Esophagus muscularis mucosa (tissue), 4 donors: Measurements from ENCODE around the gene SAC3D1. TPM values are rescaled to one million over a fixed set of nuclear protein-coding genes. Genes with fewer than 3 reads are reported as not detected.

Experiments used
- DNase-seq: peaks from one replicate; pipeline ENCODE4 v3.0.0-alpha.2; 2017; ENCODE audit errors: extremely low spot score
- H3K27ac ChIP-seq, 4 donors: fragments of 200-600 bp; sonication (generic); replicated peaks in 1 of 4; 1 replicate in 3 of 4; 2 replicates in 1 of 4; pipeline ENCODE4 v1.5.1; 2016 to 2019; ENCODE audit warnings: mild to moderate bottlenecking in 1 of 4
- H3K27me3 ChIP-seq, 4 donors: fragments of 200-600 bp; sonication (generic); one replicate each; pipeline versions ENCODE4 v1.5.1 to v1.6.0; 2016 to 2019
- H3K36me3 ChIP-seq, 4 donors: fragments of 200-600 bp; sonication (generic); one replicate each; pipeline ENCODE4 v1.5.1; 2016 to 2019
- H3K4me1 ChIP-seq, 4 donors: fragments of 200-600 bp; sonication (generic); one replicate each; pipeline ENCODE4 v1.5.1; 2016 to 2019
- H3K4me3 ChIP-seq, 4 donors: fragments of 200-600 bp; sonication (generic); 1 replicate in 2 of 4; 2 replicates in 2 of 4; pipeline ENCODE4 v1.5.1; 2016 to 2019; ENCODE audit warnings: mild to moderate bottlenecking in 4 of 4, moderate library complexity in 1 of 4
- H3K9me3 ChIP-seq, 4 donors: fragments of 200-600 bp; sonication (generic); 1 replicate in 3 of 4; 2 replicates in 1 of 4; pipeline ENCODE4 v1.5.1; 2016 to 2019
- EP300 ChIP-seq: sonication (generic); formaldehyde crosslinking; IDR thresholded peaks from one replicate; pipeline ENCODE4 v1.6.1; 2017; ENCODE audit warnings: antibody characterized with exemption
- POLR2A ChIP-seq: fragments of 450-650 bp; IDR thresholded peaks from one replicate; pipeline ENCODE4 v1.6.1; 2017; ENCODE audit warnings: antibody characterized with exemption, moderate library complexity, mild to moderate bottlenecking, low read depth
- POLR2AphosphoS5 ChIP-seq, 2 donors: sonication (generic); formaldehyde crosslinking; IDR thresholded peaks; one replicate each; pipeline ENCODE4 v1.6.1; 2017; ENCODE audit warnings: antibody characterized with exemption in 2 of 2
- WGBS: methylation state at CpG from one replicate; pipeline ENCODE4 v1.1.5; 2018; 5-methylcytosine and 5-hydroxymethylcytosine counted together
- intact Hi-C: fragments of 100-400 bp; cut with DNase I; formaldehyde crosslinking; loops from one replicate; pipeline ENCODE4 v1.15.1; 2023
- total RNA-seq, 4 donors: library from RNA; depleted of rRNA; stranded (reverse); fragments of >200 nt; gene quantifications; one replicate each; pipeline versions ENCODE4 v1.1.0 to v1.2.1, GENCODE V29; 2016
- TF ChIP-seq, protein P1 (sequence below), 3 experiments: fragments of 200-600 bp in 2 of 3; fragments of 450-650 bp in 1 of 3; sonication (generic) in 2 of 3; IDR thresholded peaks; one replicate each; pipeline ENCODE4 v1.5.1; 2017 to 2019; ENCODE audit warnings: antibody characterized with exemption in 3 of 3, mild to moderate bottlenecking in 2 of 3, moderate library complexity in 1 of 3

The SAC3D1 gene
- total RNA-seq, 4 donors from 2014 or later = 9.6 to 21.8 (median 13.1) TPM

DNA sequence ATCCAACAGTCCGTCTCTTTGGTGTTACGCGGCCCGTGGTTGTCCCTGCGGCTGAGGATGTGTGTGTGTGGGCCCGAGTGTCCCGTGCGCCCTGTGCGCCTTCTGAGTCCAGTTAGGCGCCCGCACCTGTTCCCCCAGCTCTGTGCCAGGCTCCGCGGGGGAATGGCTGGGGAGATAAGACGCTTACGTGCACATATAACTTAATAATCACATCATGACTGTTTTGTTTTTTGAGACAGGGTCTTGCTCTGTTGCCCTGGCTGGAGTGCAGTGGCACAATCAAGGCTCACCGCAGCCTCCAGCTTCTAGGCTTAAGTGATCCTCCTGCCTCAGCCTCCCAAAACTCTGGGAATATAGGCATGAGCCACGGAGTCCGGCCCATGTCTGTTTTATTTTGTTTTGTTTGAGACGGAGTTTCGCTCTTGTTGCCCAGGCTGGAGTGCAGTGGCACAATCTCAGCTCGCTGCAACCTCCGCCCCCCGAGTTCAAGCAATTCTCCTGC, 26.2 kb upstream of the SAC3D1 start:
- DNase-seq = no peak
- intact Hi-C loops = loop anchor here (5.0 to 10.0 kb wide), 3 partner anchors 68 to 170 kb away; partner anchors contain the start of genes CDC42BPG, CDCA5, TM7SF2 and ZFPL1
- Histone ChIP-seq H3K4me1 (peaks cover 16 to 37% (median 34%) of the 10 kb centered on the region in 4 donors), H3K27me3 (no peaks in the 10 kb centered on the region), H3K27ac (peak overlapping the region; percentile 97 to 100 (median 98)), H3K9me3 (no peaks in the 10 kb centered on the region), H3K36me3 (peaks cover 2 to 26% (median 20%) of the 10 kb centered on the region in 4 donors), H3K4me3 (peak overlapping the region; percentile 70 to 97 (median 82))
- WGBS = 50% methylated on average over 15 of the region's 23 CpGs
- TF ChIP-seq, protein P1, sequence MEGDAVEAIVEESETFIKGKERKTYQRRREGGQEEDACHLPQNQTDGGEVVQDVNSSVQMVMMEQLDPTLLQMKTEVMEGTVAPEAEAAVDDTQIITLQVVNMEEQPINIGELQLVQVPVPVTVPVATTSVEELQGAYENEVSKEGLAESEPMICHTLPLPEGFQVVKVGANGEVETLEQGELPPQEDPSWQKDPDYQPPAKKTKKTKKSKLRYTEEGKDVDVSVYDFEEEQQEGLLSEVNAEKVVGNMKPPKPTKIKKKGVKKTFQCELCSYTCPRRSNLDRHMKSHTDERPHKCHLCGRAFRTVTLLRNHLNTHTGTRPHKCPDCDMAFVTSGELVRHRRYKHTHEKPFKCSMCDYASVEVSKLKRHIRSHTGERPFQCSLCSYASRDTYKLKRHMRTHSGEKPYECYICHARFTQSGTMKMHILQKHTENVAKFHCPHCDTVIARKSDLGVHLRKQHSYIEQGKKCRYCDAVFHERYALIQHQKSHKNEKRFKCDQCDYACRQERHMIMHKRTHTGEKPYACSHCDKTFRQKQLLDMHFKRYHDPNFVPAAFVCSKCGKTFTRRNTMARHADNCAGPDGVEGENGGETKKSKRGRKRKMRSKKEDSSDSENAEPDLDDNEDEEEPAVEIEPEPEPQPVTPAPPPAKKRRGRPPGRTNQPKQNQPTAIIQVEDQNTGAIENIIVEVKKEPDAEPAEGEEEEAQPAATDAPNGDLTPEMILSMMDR (IDR thresholded peaks at IDR 0.05) = no peak
- TF ChIP-seq POLR2AphosphoS5 (IDR thresholded peaks at IDR 0.05) (no peak), EP300 (no peak), POLR2A (no peak)

DNA sequence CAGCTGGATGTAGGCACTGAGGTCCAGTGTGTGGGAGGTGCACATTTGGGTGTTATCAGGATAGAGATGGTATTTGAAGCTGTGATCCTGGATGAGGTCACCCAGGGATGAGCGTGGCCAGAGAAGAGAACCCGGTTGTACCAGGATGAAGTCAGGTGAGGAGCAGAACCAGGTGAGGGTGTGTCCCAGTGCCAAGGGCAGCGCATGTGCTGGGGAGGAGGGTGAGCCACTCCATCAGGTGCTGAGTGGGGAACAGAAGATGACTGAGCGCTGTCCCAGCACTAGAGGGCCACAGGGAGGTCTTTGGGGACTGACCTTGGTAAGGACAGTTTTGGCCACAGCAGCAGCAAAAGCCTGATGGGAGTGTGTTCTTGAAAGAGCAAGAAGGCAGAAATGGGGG, 24.3 kb upstream of the SAC3D1 start:
- H3K36me3 ChIP-seq = peaks cover 21 to 45% (median 39%) of the 10 kb centered on the region in 4 donors
- intact Hi-C loops = loop anchor here (10.0 kb wide), 1 partner anchor 172 kb away; the partner anchor contains the start of gene CDC42BPG
- DNase-seq = no peak
- 87% methylated on average over 4 of the region's 4 CpGs for WGBS
- H3K9me3 ChIP-seq = no peaks in the 10 kb centered on the region
- peaks cover 16 to 37% (median 34%) of the 10 kb centered on the region in 4 donors for H3K4me1 ChIP-seq
- H3K27me3 ChIP-seq = no peaks in the 10 kb centered on the region
- H3K4me3 ChIP-seq = no peak overlapping the region
- H3K27ac ChIP-seq = no peak overlapping the region
- TF ChIP-seq POLR2A (no peak), POLR2AphosphoS5 (IDR thresholded peaks at IDR 0.05) (no peak), EP300 (no peak)
- TF ChIP-seq, protein P1 (IDR thresholded peaks at IDR 0.05) = no peak

DNA sequence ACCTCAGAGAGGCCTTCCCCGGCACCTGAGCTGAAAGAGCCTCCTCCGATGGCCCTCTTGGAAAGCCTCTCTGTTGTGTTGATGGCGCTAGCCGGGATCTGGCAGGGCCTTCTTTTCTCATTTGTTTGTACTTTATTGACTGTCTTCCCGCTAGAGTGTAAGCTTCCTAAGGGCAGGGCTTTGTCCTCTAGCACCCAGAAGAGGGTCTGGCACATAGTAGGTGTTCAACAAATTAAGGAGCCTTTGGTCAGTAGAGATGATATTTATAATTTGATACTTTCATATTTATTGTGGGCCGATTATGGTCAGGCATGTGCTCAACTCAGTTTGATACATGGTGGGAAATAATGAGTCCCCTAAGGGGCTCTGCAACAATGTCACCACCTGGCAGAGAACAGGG, 23.1 kb upstream of the SAC3D1 start:
- intact Hi-C loops = loop anchor here (10.0 kb wide), 1 partner anchor 173 kb away; the partner anchor contains the start of gene CDC42BPG
- Histone ChIP-seq H3K4me1 (peaks cover 15 to 33% (median 30%) of the 10 kb centered on the region in 4 donors), H3K9me3 (no peaks in the 10 kb centered on the region), H3K27me3 (no peaks in the 10 kb centered on the region), H3K4me3 (no peak overlapping the region), H3K27ac (no peak overlapping the region), H3K36me3 (peaks cover 24 to 58% (median 47%) of the 10 kb centered on the region in 4 donors)
- no peak for TF ChIP-seq EP300
- TF ChIP-seq POLR2A = no peak
- 93% methylated on average over 6 of the region's 6 CpGs for WGBS
- DNase-seq = no peak

DNA sequence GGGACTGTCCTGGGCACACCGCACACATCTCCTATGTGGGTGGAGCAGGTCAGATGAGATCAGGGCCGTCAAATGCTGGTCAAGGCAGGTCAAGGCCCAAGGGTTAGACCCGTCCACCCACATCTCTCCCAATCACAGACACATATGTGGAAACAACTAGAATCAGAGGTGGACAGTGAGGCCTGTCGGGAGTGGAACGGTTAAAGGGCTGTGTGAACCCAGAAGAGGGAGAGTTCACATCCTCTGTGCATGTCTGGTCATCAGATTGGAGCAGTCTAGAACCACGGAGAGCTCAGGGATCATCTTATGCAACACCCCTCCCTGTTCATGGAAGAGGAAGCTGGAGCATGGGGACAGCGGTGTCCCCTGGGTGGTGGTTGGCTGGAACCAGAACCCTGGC, 21.2 kb upstream of the SAC3D1 start:
- no peak for DNase-seq
- Histone ChIP-seq H3K27me3 (no peaks in the 10 kb centered on the region), H3K9me3 (no peaks in the 10 kb centered on the region), H3K27ac (no peak overlapping the region), H3K36me3 (peaks cover 24 to 58% (median 47%) of the 10 kb centered on the region in 4 donors), H3K4me3 (no peak overlapping the region), H3K4me1 (peaks cover 8 to 24% (median 20%) of the 10 kb centered on the region in 4 donors)
- intact Hi-C loops = loop anchor here (10.0 kb wide), 1 partner anchor 175 kb away; the partner anchor contains the start of gene CDC42BPG
- WGBS = 86% methylated on average over 7 of the region's 7 CpGs
- TF ChIP-seq, protein P1 (IDR thresholded peaks at IDR 0.05) = no peak
- TF ChIP-seq POLR2AphosphoS5 (IDR thresholded peaks at IDR 0.05) = no peak

DNA sequence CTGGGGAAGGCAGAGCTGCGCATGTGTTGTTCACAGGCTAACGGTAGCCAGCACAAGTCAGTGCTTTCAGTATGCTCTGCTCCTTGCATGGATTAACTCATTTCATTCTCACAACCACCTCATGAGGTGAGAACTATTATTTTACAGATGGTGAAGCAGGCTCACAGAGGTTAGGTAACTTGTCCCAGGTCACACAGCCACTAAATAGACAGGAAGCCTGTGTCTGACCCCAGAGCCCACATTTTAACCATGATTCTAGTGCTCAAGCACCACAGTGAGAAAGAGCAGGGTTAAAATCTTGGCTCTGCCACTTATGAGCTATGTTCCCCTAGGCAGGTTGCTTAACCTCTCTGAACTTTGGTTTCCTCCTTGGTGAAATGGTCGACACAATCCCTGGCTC, 20.0 kb upstream of the SAC3D1 start:
- no peak overlapping the region for H3K4me3 ChIP-seq
- no peak for TF ChIP-seq POLR2A
- TF ChIP-seq EP300 = no peak
- no peak for DNase-seq
- 82% methylated on average over 3 of the region's 3 CpGs for WGBS
- no peaks in the 10 kb centered on the region for H3K9me3 ChIP-seq
- intact Hi-C loops = no loop called here
- no peak overlapping the region for H3K27ac ChIP-seq
- H3K4me1 ChIP-seq = peaks cover 0 to 13% (median 8%) of the 10 kb centered on the region in 4 donors
- H3K36me3 ChIP-seq = peaks cover 24 to 58% (median 47%) of the 10 kb centered on the region in 4 donors
- H3K27me3 ChIP-seq = no peaks in the 10 kb centered on the region
